HG03108 (cell line): ENCODE results near the gene RAB8B.
"Not testable (repeated sequence)": the region's sequence is repeated elsewhere in the genome, so short reads cannot be mapped to it uniquely, and the experiment has no call there.

Source experiments
- ATAC-seq: cut with Tn5 transposase; IDR thresholded peaks from one replicate; pipeline ENCODE4 v1.9.1; 2021; ENCODE audit warnings: moderate library complexity; ENCODE audit not compliant: unreplicated experiment

RAB8B gene

GRCh38 chr15:63233667-63234423, 44.4 kb downstream of the RAB8B start:
- ATAC-seq: no peak

- no peak for ATAC-seq
Observed at GRCh38 chr15:63234451-63234870, 45.1 kb downstream of the RAB8B start.

GRCh38 chr15:63236272-63236671, 46.9 kb downstream of the RAB8B start:
- ATAC-seq: no peak

- ATAC-seq: not testable (repeated sequence)
Observed at GRCh38 chr15:63237086-63237485, 47.7 kb downstream of the RAB8B start.

- ATAC-seq: no peak
Observed at GRCh38 chr15:63238171-63238570, 48.8 kb downstream of the RAB8B start.

GRCh38 chr15:63238796-63239195, 49.4 kb downstream of the RAB8B start:
- no peak for ATAC-seq

- no peak for ATAC-seq
Observed at GRCh38 chr15:63240109-63240508, 50.7 kb downstream of the RAB8B start.

GRCh38 chr15:63241316-63241715, 51.9 kb downstream of the RAB8B start:
- ATAC-seq: no peak

GRCh38 chr15:63243101-63243500, 53.7 kb downstream of the RAB8B start:
- no peak for ATAC-seq

GRCh38 chr15:63243776-63244175, 54.4 kb downstream of the RAB8B start:
- no peak for ATAC-seq

GRCh38 chr15:63244399-63244798, 55.0 kb downstream of the RAB8B start:
- no peak for ATAC-seq

- no peak for ATAC-seq
Observed at GRCh38 chr15:63244976-63245645, 55.7 kb downstream of the RAB8B start.

- no peak for ATAC-seq
Observed at GRCh38 chr15:63246691-63247469, 57.5 kb downstream of the RAB8B start.

- no peak for ATAC-seq
Observed at GRCh38 chr15:63250312-63250965, 61.0 kb downstream of the RAB8B start.

GRCh38 chr15:63251701-63252100, 62.3 kb downstream of the RAB8B start:
- ATAC-seq: no peak

- no peak for ATAC-seq
Observed at GRCh38 chr15:63252292-63252691, 62.9 kb downstream of the RAB8B start.

GRCh38 chr15:63254991-63255390, 65.6 kb downstream of the RAB8B start:
- no peak for ATAC-seq

GRCh38 chr15:63255489-63255990, 66.1 kb downstream of the RAB8B start:
- ATAC-seq: no peak

GRCh38 chr15:63256433-63257274, 67.2 kb downstream of the RAB8B start:
- no peak for ATAC-seq

GRCh38 chr15:63258658-63259057, 69.3 kb downstream of the RAB8B start:
- ATAC-seq: no peak
